IMR-90 (cell line): ENCODE data around the gene SNIP1.

ENCODE experiments used
- BHLHE40 ChIP-seq: fragments of 150-350 bp; IDR thresholded peaks from 2 replicates; pipeline ENCODE4 v1.6.1; 2016; ENCODE audit warnings: mild to moderate bottlenecking, low read depth, low read length
- CEBPB ChIP-seq: IDR thresholded peaks from 2 replicates; pipeline ENCODE4 v1.6.1; 2012; ENCODE audit warnings: low read depth, low read length, improper control_type of control experiment
- CHD1 ChIP-seq: IDR thresholded peaks from 2 replicates; pipeline ENCODE4 v1.6.1; 2012; ENCODE audit warnings: low read depth, low read length, improper control_type of control experiment
- CTCF ChIP-seq: conservative IDR thresholded peaks from 2 replicates; pipeline ENCODE4 v1.5.1; 2012; ENCODE audit warnings: mild to moderate bottlenecking, low read depth, low read length, improper control_type of control experiment
- FOS ChIP-seq: fragments of 150-350 bp; IDR thresholded peaks from 2 replicates; pipeline ENCODE4 v1.6.1; 2016; ENCODE audit warnings: low read depth, low read length
- MAFK ChIP-seq: IDR thresholded peaks from 2 replicates; pipeline ENCODE4 v1.6.1; 2012; ENCODE audit warnings: low read depth, low read length, improper control_type of control experiment
- MAZ ChIP-seq: IDR thresholded peaks from 2 replicates; pipeline ENCODE4 v1.6.1; 2012; ENCODE audit warnings: low read depth, mild to moderate bottlenecking, low read length, improper control_type of control experiment, moderate library complexity, borderline replicate concordance
- MXI1 ChIP-seq: IDR thresholded peaks from 2 replicates; pipeline ENCODE4 v1.6.1; 2012; ENCODE audit warnings: low read depth, mild to moderate bottlenecking, low read length, moderate library complexity, borderline replicate concordance
- POLR2A ChIP-seq: IDR thresholded peaks from 2 replicates; pipeline ENCODE4 v1.6.1; 2012; ENCODE audit warnings: mild to moderate bottlenecking, low read depth, low read length
- RAD21 ChIP-seq: IDR thresholded peaks from 2 replicates; pipeline ENCODE4 v1.6.1; 2012; ENCODE audit warnings: low read length, improper control_type of control experiment
- RCOR1 ChIP-seq: IDR thresholded peaks from 2 replicates; pipeline ENCODE4 v1.6.1; 2012; ENCODE audit warnings: mild to moderate bottlenecking, low read length, improper control_type of control experiment; ENCODE audit not compliant: insufficient replicate concordance
- RFX5 ChIP-seq: IDR thresholded peaks from 2 replicates; pipeline ENCODE4 v1.8.0; 2012; ENCODE audit warnings: low read depth, mild to moderate bottlenecking, low read length, moderate library complexity
- SMC3 ChIP-seq: fragments of 150-350 bp; IDR thresholded peaks from 2 replicates; pipeline ENCODE4 v1.6.1; 2016; ENCODE audit warnings: low read depth, mild to moderate bottlenecking, antibody characterized with exemption, low read length, moderate library complexity
- USF2 ChIP-seq: fragments of 150-350 bp; IDR thresholded peaks from 2 replicates; pipeline ENCODE4 v1.6.1; 2017; ENCODE audit warnings: mild to moderate bottlenecking, antibody characterized with exemption, low read length, low read depth

- 0 out of 2 replicates have a peak, but pooled peaks have one; percentile 21 for TF ChIP-seq CTCF
- TF ChIP-seq CHD1, result no peak
- TF ChIP-seq POLR2A, result no peak
- no peak for TF ChIP-seq CEBPB
- no peak for TF ChIP-seq MAZ
- no peak for TF ChIP-seq MXI1
- TF ChIP-seq RFX5, result no peak
- TF ChIP-seq SMC3, result no peak
- no peak for TF ChIP-seq FOS
- no peak for TF ChIP-seq RCOR1
- TF ChIP-seq MAFK, result no peak
- TF ChIP-seq BHLHE40, result no peak
- no peak for TF ChIP-seq USF2
- TF ChIP-seq RAD21, result no peak
Measured at GRCh38 chr1:37509181-37509580, 44.9 kb downstream of the SNIP1 start.
